HepG2 (cell line): ENCODE measurements around the gene STK11. TPM values are rescaled to one million over a fixed set of nuclear protein-coding genes. Genes with fewer than 3 reads are reported as not detected.
A peak's percentile ranks its signal among the peaks of the same experiment; 100 is the strongest.

ENCODE experiments used
- AGO2 ChIP-seq: fragments of 200-400 bp; formaldehyde crosslinking; optimal IDR thresholded peaks from 2 replicates; pipeline ENCODE3; 2017; ENCODE audit warnings: mild to moderate bottlenecking, low read depth, low read length, moderate library complexity
- ESRRA ChIP-seq: sonication (generic); formaldehyde crosslinking; IDR thresholded peaks from 2 replicates; pipeline ENCODE4 v1.5.1; 2020; ENCODE audit warnings: mild to moderate bottlenecking, low read depth, missing genetic modification reagents
- IKZF1 ChIP-seq: fragments of 450-650 bp; IDR thresholded peaks from 2 replicates; pipeline ENCODE4 v1.7.1; 2016
- JDP2 ChIP-seq: sonication (generic); formaldehyde crosslinking; IDR thresholded peaks from 2 replicates; pipeline ENCODE4 v1.8.1; 2022; ENCODE audit warnings: missing genetic modification reagents, borderline replicate concordance
- MED13 ChIP-seq: sonication (generic); formaldehyde crosslinking; IDR thresholded peaks from 2 replicates; pipeline ENCODE4 v1.5.0; 2020; ENCODE audit warnings: missing genetic modification reagents
- NCOA1 ChIP-seq: sonication (generic); formaldehyde crosslinking; IDR thresholded peaks from 2 replicates; pipeline ENCODE4 v1.9.0; 2021; ENCODE audit warnings: missing genetic modification reagents
- SP2 ChIP-seq: sonication (generic); formaldehyde crosslinking; IDR thresholded peaks from 2 replicates; pipeline ENCODE4 v1.5.1; 2020; ENCODE audit warnings: mild to moderate bottlenecking, missing genetic modification reagents
- TCF7L2 ChIP-seq: IDR thresholded peaks from 2 replicates; pipeline ENCODE4 v1.6.1; 2011; ENCODE audit warnings: mild to moderate bottlenecking, low read depth, low read length, moderate library complexity
- TEAD3 ChIP-seq: optimal IDR thresholded peaks from 2 replicates; pipeline ENCODE3; 2016; ENCODE audit warnings: borderline replicate concordance
- TOPORS ChIP-seq: sonication (generic); formaldehyde crosslinking; IDR thresholded peaks from 2 replicates; pipeline ENCODE4 v1.8.0; 2023; ENCODE audit warnings: mild to moderate bottlenecking, missing genetic modification reagents
- WIZ ChIP-seq: sonication (generic); formaldehyde crosslinking; IDR thresholded peaks from 2 replicates; pipeline ENCODE4 v1.5.1; 2020; ENCODE audit warnings: mild to moderate bottlenecking, missing genetic modification reagents
- ZNF770 ChIP-seq: sonication (generic); formaldehyde crosslinking; IDR thresholded peaks from 2 replicates; pipeline ENCODE4 v1.5.0; 2020; ENCODE audit warnings: mild to moderate bottlenecking, missing genetic modification reagents
- polyA plus RNA-seq, 8 experiments: library from polyadenylated mRNA; depleted of rRNA in 3 of 8; stranded (reverse) in 7 of 8; unstranded in 1 of 8; fragments of >200 nt; fragmentation: Illumina TruSeq in 4 of 8; extraction: Trizol in 4 of 8; gene quantifications; 2 replicates each; pipeline versions ENCODE4 v1.2.1 to v1.2.3, GENCODE V29; 2011 to 2016; ENCODE audit warnings: low read depth in 4 of 8, missing spikeins in 1 of 8, mixed read lengths in 1 of 8; ENCODE audit not compliant: insufficient read depth in 1 of 8
- total RNA-seq, 5 experiments: library from RNA; depleted of rRNA; stranded (reverse); fragments of >200 nt; fragmentation: Illumina TruSeq; extraction: Trizol; gene quantifications; 2 replicates each; pipeline ENCODE4 v1.2.3, GENCODE V29; 2016; ENCODE audit warnings: low read depth in 1 of 5
- TF ChIP-seq, protein P1 (sequence below): sonication (generic); formaldehyde crosslinking; IDR thresholded peaks from 2 replicates; pipeline ENCODE4 v1.5.1; 2020; ENCODE audit warnings: mild to moderate bottlenecking, missing genetic modification reagents
- TF ChIP-seq, protein P2 (sequence below): sonication (generic); formaldehyde crosslinking; IDR thresholded peaks from 2 replicates; pipeline ENCODE4 v1.5.0; 2020; ENCODE audit warnings: missing genetic modification reagents
- TF ChIP-seq, protein P3 (sequence below): sonication (generic); formaldehyde crosslinking; IDR thresholded peaks from 2 replicates; pipeline ENCODE4 v1.8.0; 2022; ENCODE audit warnings: mild to moderate bottlenecking, missing genetic modification reagents
- TF ChIP-seq, protein P4 (sequence below): sonication (generic); formaldehyde crosslinking; IDR thresholded peaks from 2 replicates; pipeline ENCODE4 v1.4.0; 2020; ENCODE audit warnings: mild to moderate bottlenecking, missing genetic modification reagents

Gene STK11
- total and polyA plus RNA-seq, 2 of the 13 experiments (the other 11 are each of a cell fraction or from before 2014, with no cell fraction given): 27.5 to 43.6 TPM

DNA sequence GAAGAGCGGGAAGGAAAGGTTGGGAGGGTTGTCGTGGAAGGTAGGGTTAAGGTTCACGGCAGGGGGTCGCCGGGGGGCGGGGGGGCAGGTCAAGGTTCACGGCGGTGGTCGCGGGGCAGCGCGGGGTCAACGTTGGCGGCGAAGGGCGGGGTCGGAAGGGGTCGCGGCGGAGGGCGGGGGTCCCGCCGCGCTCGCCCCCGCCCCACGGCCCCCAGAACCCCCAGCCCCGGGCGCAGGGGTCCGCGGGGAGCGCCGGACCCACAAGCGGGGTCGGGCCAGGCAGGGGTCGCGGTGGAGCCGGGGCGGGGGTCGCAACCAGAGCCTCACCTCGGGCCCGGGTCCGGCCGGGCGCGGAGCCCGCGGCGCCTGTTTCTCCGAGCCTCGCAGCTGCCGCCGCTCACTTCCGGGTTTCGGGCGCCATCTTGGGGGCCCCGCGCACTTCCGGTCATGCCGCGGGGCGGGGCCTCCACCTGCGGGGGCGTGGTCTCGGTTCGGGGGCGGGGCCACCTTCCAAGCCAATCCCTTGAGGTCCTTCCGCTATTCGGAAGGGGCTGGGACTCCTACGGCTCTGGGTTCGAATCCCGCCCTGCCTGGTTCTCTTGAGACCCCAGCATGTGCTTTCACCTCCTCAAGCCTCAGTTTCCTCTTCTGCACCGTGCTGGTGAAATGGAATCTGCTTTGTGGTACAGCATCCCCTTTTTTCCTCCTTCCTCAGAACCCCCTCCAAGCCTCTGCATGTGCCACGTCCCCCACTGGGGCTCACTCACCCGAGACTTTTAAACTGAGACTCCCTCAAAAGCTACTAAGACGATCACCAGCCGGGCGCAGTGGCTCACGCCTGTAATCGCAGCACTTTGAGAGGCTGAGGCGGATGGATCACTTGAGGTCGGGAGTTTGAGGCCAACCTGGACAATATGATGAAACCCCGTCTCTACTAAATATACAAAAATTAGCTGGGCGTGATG, 31.5 kb upstream of the STK11 start, which contains the start of gene SBNO2 (continued):
- no peak for TF ChIP-seq SP2
- TF ChIP-seq MED13: 0 out of 2 replicates have a peak, but pooled peaks have one; percentile 48
- no peak for TF ChIP-seq TCF7L2
- no peak for TF ChIP-seq IKZF1
- TF ChIP-seq, protein P1, sequence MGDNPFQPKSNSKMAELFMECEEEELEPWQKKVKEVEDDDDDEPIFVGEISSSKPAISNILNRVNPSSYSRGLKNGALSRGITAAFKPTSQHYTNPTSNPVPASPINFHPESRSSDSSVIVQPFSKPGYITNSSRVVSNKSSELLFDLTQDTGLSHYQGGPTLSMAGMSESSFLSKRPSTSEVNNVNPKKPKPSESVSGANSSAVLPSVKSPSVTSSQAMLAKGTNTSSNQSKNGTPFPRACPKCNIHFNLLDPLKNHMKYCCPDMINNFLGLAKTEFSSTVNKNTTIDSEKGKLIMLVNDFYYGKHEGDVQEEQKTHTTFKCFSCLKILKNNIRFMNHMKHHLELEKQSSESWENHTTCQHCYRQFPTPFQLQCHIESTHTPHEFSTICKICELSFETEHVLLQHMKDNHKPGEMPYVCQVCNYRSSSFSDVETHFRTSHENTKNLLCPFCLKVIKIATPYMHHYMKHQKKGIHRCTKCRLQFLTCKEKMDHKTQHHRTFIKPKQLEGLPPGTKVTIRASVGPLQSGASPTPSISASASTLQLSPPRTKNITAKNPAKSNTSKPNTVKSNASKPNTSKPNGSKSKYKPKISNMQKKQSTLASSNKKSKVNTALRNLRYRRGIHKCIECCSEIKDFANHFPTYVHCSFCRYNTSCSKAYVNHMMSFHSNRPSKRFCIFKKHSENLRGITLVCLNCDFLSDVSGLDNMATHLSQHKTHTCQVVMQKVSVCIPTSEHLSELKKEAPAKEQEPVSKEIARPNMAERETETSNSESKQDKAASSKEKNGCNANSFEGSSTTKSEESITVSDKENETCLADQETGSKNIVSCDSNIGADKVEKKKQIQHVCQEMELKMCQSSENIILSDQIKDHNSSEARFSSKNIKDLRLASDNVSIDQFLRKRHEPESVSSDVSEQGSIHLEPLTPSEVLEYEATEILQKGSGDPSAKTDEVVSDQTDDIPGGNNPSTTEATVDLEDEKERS (CRISPR knock-in tag): no peak
- peak; percentile 26 for TF ChIP-seq TEAD3 (CRISPR knock-in tag)
- no peak for TF ChIP-seq NCOA1 (CRISPR knock-in tag)
- no peak for TF ChIP-seq AGO2
- TF ChIP-seq, protein P2, sequence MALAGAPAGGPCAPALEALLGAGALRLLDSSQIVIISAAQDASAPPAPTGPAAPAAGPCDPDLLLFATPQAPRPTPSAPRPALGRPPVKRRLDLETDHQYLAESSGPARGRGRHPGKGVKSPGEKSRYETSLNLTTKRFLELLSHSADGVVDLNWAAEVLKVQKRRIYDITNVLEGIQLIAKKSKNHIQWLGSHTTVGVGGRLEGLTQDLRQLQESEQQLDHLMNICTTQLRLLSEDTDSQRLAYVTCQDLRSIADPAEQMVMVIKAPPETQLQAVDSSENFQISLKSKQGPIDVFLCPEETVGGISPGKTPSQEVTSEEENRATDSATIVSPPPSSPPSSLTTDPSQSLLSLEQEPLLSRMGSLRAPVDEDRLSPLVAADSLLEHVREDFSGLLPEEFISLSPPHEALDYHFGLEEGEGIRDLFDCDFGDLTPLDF: no peak
- TF ChIP-seq JDP2 (CRISPR knock-in tag): no peak
- no peak for TF ChIP-seq ESRRA (CRISPR knock-in tag)
- TF ChIP-seq, protein P3, sequence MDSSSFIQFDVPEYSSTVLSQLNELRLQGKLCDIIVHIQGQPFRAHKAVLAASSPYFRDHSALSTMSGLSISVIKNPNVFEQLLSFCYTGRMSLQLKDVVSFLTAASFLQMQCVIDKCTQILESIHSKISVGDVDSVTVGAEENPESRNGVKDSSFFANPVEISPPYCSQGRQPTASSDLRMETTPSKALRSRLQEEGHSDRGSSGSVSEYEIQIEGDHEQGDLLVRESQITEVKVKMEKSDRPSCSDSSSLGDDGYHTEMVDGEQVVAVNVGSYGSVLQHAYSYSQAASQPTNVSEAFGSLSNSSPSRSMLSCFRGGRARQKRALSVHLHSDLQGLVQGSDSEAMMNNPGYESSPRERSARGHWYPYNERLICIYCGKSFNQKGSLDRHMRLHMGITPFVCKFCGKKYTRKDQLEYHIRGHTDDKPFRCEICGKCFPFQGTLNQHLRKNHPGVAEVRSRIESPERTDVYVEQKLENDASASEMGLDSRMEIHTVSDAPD: no peak
- no peak for TF ChIP-seq TOPORS (CRISPR knock-in tag)
- TF ChIP-seq ZNF770: peak; percentile 17; the same call in 1 of the 2 replicates
- TF ChIP-seq, protein P4, sequence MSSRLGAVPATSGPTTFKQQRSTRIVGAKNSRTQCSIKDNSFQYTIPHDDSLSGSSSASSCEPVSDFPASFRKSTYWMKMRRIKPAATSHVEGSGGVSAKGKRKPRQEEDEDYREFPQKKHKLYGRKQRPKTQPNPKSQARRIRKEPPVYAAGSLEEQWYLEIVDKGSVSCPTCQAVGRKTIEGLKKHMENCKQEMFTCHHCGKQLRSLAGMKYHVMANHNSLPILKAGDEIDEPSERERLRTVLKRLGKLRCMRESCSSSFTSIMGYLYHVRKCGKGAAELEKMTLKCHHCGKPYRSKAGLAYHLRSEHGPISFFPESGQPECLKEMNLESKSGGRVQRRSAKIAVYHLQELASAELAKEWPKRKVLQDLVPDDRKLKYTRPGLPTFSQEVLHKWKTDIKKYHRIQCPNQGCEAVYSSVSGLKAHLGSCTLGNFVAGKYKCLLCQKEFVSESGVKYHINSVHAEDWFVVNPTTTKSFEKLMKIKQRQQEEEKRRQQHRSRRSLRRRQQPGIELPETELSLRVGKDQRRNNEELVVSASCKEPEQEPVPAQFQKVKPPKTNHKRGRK (CRISPR knock-in tag): no peak
- no peak for TF ChIP-seq WIZ (CRISPR knock-in tag)
